Stimulated activated CD8-positive, alpha-beta memory T cell treated with anti-CD3 and anti-CD28 coated beads, Interleukin-12 subunit alpha, Interleukin-12 subunit beta, amount 100 ng/mL, for 4 hours (primary cell): ENCODE results near the gene SCN9A.
"Not testable (repeated sequence)": the region's sequence is repeated elsewhere in the genome, so short reads cannot be mapped to it uniquely, and the experiment has no call there.

ENCODE experiments used
- DNase-seq: peaks from one replicate; pipeline ENCODE4 v3.0.0-alpha.2; 2020; ENCODE audit warnings: low read depth

The SCN9A gene

DNA sequence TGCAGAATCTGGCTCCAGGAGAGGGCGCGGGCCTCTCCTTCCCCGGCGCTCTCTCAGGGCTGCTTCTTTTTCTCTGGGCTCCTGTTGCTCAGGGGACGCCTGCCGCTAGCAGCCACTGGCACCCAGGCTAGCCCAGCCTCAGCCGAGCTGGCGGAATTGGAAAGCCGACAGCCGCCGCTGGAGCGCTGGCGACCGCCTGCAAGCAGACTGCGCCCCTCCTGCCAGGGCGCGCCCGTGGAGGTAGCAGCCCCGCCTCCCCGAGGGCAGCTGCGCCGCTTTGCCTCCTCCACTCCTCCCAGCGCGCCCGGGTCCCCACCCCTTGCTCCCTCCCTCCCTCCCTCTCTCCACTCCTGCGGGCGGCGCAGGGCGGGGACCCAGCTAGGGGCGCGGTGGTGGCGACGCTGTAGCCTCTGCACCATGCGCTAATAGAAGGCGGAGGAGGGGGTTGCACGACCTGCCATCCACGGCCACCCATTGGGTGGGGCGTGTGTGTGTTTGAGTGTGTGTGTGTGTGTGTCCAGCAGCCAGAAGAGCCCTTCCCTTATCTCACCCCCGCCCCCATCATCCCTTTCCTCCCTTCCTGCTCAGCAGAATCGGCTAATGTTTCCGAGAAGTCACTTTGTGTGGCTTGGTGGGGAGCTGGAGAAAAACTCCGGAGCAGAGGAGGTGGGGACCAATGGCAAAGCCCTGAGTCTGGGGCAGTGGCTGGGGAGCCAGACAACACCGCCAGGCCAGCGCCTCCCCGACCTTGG, at the start of gene SCN9A:
TSS of gene SCN9A (minus strand) at position 209 of the 752 bp plus-strand sequence. CDS start 64,188 bp downstream, outside the sequence.
- no peak for DNase-seq

DNA sequence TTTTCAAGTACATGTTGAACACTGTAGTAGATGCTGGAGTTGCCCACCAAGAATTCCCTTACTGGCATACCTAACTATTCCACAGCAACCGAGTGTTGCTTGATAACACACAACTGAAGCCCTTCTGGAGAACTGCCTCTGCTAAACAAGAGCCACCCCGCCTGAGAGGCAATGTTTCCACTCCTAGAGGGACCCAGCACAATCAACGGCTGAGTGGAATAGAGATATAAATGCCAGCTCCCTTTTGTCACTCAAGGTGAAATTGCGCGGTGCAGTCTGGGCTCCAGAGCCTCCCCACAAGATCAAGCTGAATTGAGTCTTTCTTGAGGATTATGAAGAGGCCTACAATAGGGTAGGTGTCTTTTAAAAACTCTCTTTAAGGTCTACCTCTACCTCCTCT, 49.1 kb upstream of the SCN9A start:
- DNase-seq: no peak

DNA sequence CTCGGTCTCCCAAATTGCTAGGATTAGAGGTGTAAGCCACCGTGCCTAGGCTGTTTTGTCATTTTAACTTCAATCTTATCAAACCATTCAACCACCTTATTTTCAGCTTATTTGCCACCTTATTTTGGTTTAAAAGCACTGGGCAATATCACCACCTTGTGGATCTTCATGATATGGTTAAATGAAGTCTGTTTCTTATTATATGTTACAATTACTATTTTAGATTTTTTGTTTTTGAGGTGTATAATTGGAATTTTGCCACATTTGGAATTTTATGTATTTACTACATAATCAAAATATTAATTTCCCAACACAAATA, 43.8 kb upstream of the SCN9A start:
- DNase-seq: no peak

DNA sequence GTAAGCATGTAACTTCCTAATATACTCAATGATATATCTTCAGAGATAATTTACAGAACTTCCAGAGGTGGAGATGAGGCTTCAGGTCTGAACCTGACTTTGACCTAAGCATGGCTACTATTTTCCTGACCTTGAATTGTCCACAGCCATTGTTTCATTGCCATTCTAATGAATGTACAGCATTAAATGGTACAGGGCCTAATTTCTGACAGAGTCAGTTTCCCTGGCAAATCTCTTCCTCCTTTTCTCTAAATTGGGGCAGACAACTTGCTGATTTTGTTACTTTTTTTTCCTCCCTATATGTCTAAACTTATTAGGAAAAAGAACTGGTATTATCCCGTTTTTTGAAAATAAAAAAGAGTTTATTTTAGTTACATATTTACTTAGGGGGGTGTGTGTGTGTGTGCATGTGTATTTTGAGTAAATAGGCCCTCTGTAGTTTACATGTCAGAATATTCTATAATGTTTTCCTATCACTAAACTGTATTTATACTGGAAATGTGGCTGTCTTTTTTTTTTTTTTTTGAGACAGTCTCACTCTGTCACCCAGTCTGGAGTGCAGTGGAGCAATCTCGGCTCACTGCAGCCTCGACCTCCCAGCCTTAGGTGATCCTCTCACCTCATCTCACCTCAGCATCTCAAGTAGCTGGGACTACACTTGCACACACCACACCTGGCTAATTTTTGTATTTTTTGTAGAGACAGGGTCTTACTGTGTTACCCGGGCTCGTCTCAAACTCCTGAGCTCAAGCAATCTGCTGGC, 43.3 kb upstream of the SCN9A start:
- DNase-seq: no peak

GRCh38 chr2:166417669-166418068, 41.9 kb upstream of the SCN9A start:
- DNase-seq: no peak

- DNase-seq: no peak
Observed at GRCh38 chr2:166413255-166413654, 37.5 kb upstream of the SCN9A start.

- no peak for DNase-seq
Observed at GRCh38 chr2:166411473-166412230, 35.9 kb upstream of the SCN9A start.

GRCh38 chr2:166410828-166411472, 35.2 kb upstream of the SCN9A start:
- DNase-seq: no peak

GRCh38 chr2:166407746-166408145, 32.0 kb upstream of the SCN9A start:
- not testable (repeated sequence) for DNase-seq

GRCh38 chr2:166406374-166406773, 30.6 kb upstream of the SCN9A start:
- DNase-seq: no peak

- DNase-seq: no peak
Observed at GRCh38 chr2:166405569-166405926, 29.8 kb upstream of the SCN9A start.

GRCh38 chr2:166404831-166405568, 29.3 kb upstream of the SCN9A start:
- DNase-seq: no peak

- no peak for DNase-seq
Observed at GRCh38 chr2:166394245-166394644, 18.5 kb upstream of the SCN9A start.

- no peak for DNase-seq
Observed at GRCh38 chr2:166393008-166393407, 17.3 kb upstream of the SCN9A start.

GRCh38 chr2:166388481-166389070, 12.8 kb upstream of the SCN9A start:
- no peak for DNase-seq

DNA sequence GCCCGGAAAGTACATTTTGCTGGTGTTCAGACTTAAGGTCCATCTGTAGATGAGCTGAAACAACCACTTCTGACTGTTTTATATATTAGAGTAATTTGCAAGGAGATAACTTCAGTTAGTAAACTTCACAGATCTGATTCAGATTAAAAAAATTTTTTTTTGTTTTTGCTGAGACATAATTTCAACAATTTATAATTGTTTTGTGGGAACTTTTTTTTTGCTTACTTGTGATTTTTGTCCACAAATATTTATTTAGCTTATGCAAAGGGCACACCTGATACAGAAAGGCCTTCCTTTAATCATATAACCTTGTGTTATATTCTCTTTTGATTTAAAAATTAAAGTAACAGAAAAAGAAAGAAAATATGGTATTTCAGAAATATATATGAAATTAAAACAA, 9.6 kb upstream of the SCN9A start:
- no peak for DNase-seq

DNA sequence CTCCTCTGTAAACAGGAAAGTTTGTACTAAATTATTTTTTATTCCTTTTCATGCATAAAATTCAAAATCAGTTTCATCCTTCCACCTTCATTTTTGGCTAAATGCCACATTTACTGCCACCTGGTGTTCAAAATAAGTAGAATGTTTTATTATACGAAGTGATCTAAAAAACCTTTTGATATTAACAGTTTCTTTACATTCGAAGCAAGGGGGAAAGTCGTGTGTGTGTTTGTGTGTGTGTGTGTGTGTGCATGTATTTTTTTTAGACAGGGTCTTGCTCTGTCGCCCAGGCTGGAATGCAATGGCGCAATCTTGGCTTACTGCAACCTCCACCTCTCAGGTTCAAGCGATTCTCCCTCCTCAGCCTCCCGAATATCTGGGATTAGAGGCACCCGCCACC, 9.0 kb upstream of the SCN9A start:
- DNase-seq: no peak

GRCh38 chr2:166382448-166382847, 6.7 kb upstream of the SCN9A start:
- DNase-seq: no peak

- DNase-seq: no peak
Observed at GRCh38 chr2:166380615-166381014, 4.9 kb upstream of the SCN9A start.

DNA sequence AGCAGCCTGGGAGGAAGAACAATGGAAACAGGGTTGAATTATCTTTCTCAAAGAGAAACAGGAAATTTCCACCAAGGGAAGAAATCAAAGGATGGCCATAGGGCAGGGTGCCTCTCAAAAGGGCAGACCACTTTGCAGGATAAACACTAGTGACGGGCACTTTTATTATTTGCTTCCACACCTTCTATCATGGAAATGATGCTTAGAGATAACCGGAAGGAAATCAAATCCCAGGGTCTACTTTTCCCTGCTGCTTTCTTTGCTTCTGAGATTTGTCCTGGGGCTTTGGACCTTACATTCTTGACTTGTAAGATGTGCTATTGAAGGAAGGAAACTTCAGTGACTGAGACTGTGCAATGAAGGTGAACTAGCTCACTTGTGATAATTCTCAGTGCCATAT, 1.1 kb upstream of the SCN9A start:
- DNase-seq: no peak

- DNase-seq: no peak
Observed at GRCh38 chr2:166376488-166376828, 714 bp upstream of the SCN9A start.
